Small intestine (tissue), 7 donors: Measurements from ENCODE around the gene TRHDE. TPM values are rescaled to one million over a fixed set of nuclear protein-coding genes. Genes with fewer than 3 reads are reported as not detected.

ENCODE experiments used
- DNase-seq, 2 donors: peaks; one replicate each; pipeline versions ENCODE4 v3.0.0 to v3.0.0-alpha.2; 2013
- FAIRE-seq: peaks from 2 replicates; lab custom pipeline; 2012; peaks lifted over from hg19 to GRCh38; lab: Jason Lieb, UNC
- H3K27ac ChIP-seq, 3 donors: one replicate each; pipeline ENCODE4 v1.5.1; 2013; ENCODE audit warnings: low read length in 2 of 3, mild to moderate bottlenecking in 2 of 3, control low read depth in 1 of 3, inconsistent platforms in 1 of 3, low read depth in 1 of 3, moderate library complexity in 1 of 3
- H3K27me3 ChIP-seq, 3 donors: one replicate each; pipeline ENCODE4 v1.6.1; 2013; ENCODE audit warnings: low read length in 3 of 3, inconsistent platforms in 1 of 3; ENCODE audit not compliant: control insufficient read depth in 3 of 3, insufficient read depth in 3 of 3
- H3K36me3 ChIP-seq, 3 donors: one replicate each; pipeline ENCODE4 v1.6.1; 2013; ENCODE audit warnings: low read length in 3 of 3, inconsistent platforms in 1 of 3, low read depth in 1 of 3, mild to moderate bottlenecking in 1 of 3, moderate library complexity in 1 of 3; ENCODE audit not compliant: control insufficient read depth in 3 of 3, insufficient read depth in 2 of 3
- H3K4me1 ChIP-seq, 3 donors: one replicate each; pipeline ENCODE4 v1.6.1; 2013; ENCODE audit warnings: low read length in 2 of 3, inconsistent platforms in 1 of 3, low read depth in 1 of 3, mild to moderate bottlenecking in 1 of 3, moderate library complexity in 1 of 3; ENCODE audit not compliant: control insufficient read depth in 3 of 3, insufficient read depth in 2 of 3
- H3K4me3 ChIP-seq, 3 donors: one replicate each; pipeline ENCODE4 v1.5.1; 2013; ENCODE audit warnings: low read length in 3 of 3, control low read depth in 1 of 3, inconsistent platforms in 1 of 3, low read depth in 1 of 3, mild to moderate bottlenecking in 1 of 3, moderate library complexity in 1 of 3
- H3K9me3 ChIP-seq, 2 donors: one replicate each; pipeline ENCODE4 v1.6.1; 2013; ENCODE audit warnings: low read depth in 1 of 2, low read length in 1 of 2; ENCODE audit not compliant: control insufficient read depth in 2 of 2, insufficient read depth in 1 of 2
- WGBS, 3 donors: extraction: QIAGEN DNeasy Blood & Tissue Kit; methylation state at CpG; one replicate each; pipeline ENCODE4 v1.1.7; 2013; 5-methylcytosine and 5-hydroxymethylcytosine counted together
- polyA plus RNA-seq, 4 donors: library from polyadenylated mRNA; stranded (reverse) in 3 of 4; unstranded in 1 of 4; fragments of 200-250 nt in 3 of 4; fragments of 120-200 nt in 1 of 4; gene quantifications; one replicate each; pipeline versions ENCODE4 v1.2.1 to v1.2.3, GENCODE V29; 2013
- donor health status: healthy with polysubstance abuse.
- donor health status: control.
- donor health status: control.
- donor health status: Bipolar disorder and iron deficiency.
- donor health status: healthy.

TRHDE gene
- polyA plus RNA-seq, 4 donors: 0.98 to 14.6 (median 1.8) TPM

GRCh38 chr12:72605975-72606374 is 333.8 kb downstream of the TRHDE start:
- Histone ChIP-seq H3K4me1 (no peaks in the 10 kb centered on the region), H3K27me3 (no peaks in the 10 kb centered on the region), H3K27ac (no peak overlapping the region), H3K9me3 (no peaks in the 10 kb centered on the region), H3K36me3 (peaks cover 0 to 3% (median 0%) of the 10 kb centered on the region in 3 donors), H3K4me3 (no peak overlapping the region)
- WGBS, 3 donors: 53 to 77% (median 77%) methylated on average over 2 of the region's 2 CpGs
- no peak for DNase-seq
- FAIRE-seq: no peak

GRCh38 chr12:72610342-72610741 is 338.2 kb downstream of the TRHDE start:
- no peaks in the 10 kb centered on the region for H3K9me3 ChIP-seq
- H3K27me3 ChIP-seq: no peaks in the 10 kb centered on the region
- no peak overlapping the region for H3K4me3 ChIP-seq
- no peak overlapping the region for H3K27ac ChIP-seq
- peaks cover 0 to 3% (median 0%) of the 10 kb centered on the region in 3 donors for H3K36me3 ChIP-seq
- WGBS, 3 donors: 69 to 81% (median 75%) methylated on average over 10 of the region's 10 CpGs
- DNase-seq: no peak
- no peaks in the 10 kb centered on the region for H3K4me1 ChIP-seq
- FAIRE-seq: no peak

GRCh38 chr12:72610854-72611358 is 338.7 kb downstream of the TRHDE start:
- no peak for DNase-seq
- Histone ChIP-seq H3K4me1 (no peaks in the 10 kb centered on the region), H3K9me3 (no peaks in the 10 kb centered on the region), H3K27ac (no peak overlapping the region), H3K27me3 (no peaks in the 10 kb centered on the region), H3K4me3 (no peak overlapping the region), H3K36me3 (peaks cover 0 to 3% (median 0%) of the 10 kb centered on the region in 3 donors)
- WGBS, 3 donors: 82 to 85% (median 82%) methylated on average over 1 of the region's 1 CpG
- no peak for FAIRE-seq

GRCh38 chr12:72612171-72612570 is 340.0 kb downstream of the TRHDE start:
- Histone ChIP-seq H3K27ac (no peak overlapping the region), H3K9me3 (no peaks in the 10 kb centered on the region), H3K36me3 (peaks cover 0 to 3% (median 0%) of the 10 kb centered on the region in 3 donors), H3K4me3 (no peak overlapping the region), H3K4me1 (no peaks in the 10 kb centered on the region), H3K27me3 (no peaks in the 10 kb centered on the region)
- DNase-seq (no peak), FAIRE-seq (no peak)
- 58 to 91% (median 74%) methylated on average over 2 of the region's 2 CpGs for WGBS, 3 donors

- Histone ChIP-seq H3K4me1 (peaks cover 0 to 3% (median 0%) of the 10 kb centered on the region in 3 donors), H3K27me3 (no peaks in the 10 kb centered on the region), H3K27ac (no peak overlapping the region), H3K9me3 (no peaks in the 10 kb centered on the region), H3K4me3 (no peak overlapping the region), H3K36me3 (no peaks in the 10 kb centered on the region)
- no peak for DNase-seq
- no peak for FAIRE-seq
- WGBS, 3 donors: 89 to 94% (median 91%) methylated on average over 6 of the region's 6 CpGs
Observed at GRCh38 chr12:72618764-72619163, 346.6 kb downstream of the TRHDE start.

- no peak overlapping the region for H3K27ac ChIP-seq
- FAIRE-seq: no peak
- no peak overlapping the region for H3K4me3 ChIP-seq
- no peaks in the 10 kb centered on the region for H3K36me3 ChIP-seq
- peak in 1 of 2 donors; percentile 8 for DNase-seq
- 61 to 79% (median 73%) methylated on average over 3 of the region's 3 CpGs for WGBS, 3 donors
- H3K27me3 ChIP-seq: no peaks in the 10 kb centered on the region
- no peaks in the 10 kb centered on the region for H3K9me3 ChIP-seq
- H3K4me1 ChIP-seq: peaks cover 0 to 3% (median 0%) of the 10 kb centered on the region in 3 donors
Observed at GRCh38 chr12:72622556-72622955, 350.4 kb downstream of the TRHDE start.

- FAIRE-seq: no peak
- H3K4me3 ChIP-seq: no peak overlapping the region
- H3K9me3 ChIP-seq: no peaks in the 10 kb centered on the region
- 65 to 82% (median 77%) methylated on average over 4 of the region's 4 CpGs for WGBS, 3 donors
- no peak for DNase-seq
- no peaks in the 10 kb centered on the region for H3K36me3 ChIP-seq
- no peak overlapping the region for H3K27ac ChIP-seq
- no peaks in the 10 kb centered on the region for H3K27me3 ChIP-seq
- no peaks in the 10 kb centered on the region for H3K4me1 ChIP-seq
Observed at GRCh38 chr12:72631926-72632685, 359.9 kb downstream of the TRHDE start.

GRCh38 chr12:72642706-72643105 is 370.5 kb downstream of the TRHDE start:
- H3K36me3 ChIP-seq: peaks cover 0 to 3% (median 0%) of the 10 kb centered on the region in 3 donors
- 62 to 89% (median 88%) methylated on average over 2 of the region's 2 CpGs for WGBS, 3 donors
- no peak overlapping the region for H3K27ac ChIP-seq
- H3K4me1 ChIP-seq: no peaks in the 10 kb centered on the region
- FAIRE-seq (no peak), DNase-seq (no peak)
- no peak overlapping the region for H3K4me3 ChIP-seq
- H3K9me3 ChIP-seq: peaks cover 0 to 3% of the 10 kb centered on the region in 2 donors
- no peaks in the 10 kb centered on the region for H3K27me3 ChIP-seq
